K562 (cell line): ENCODE results near the gene ATP2A3. TPM values are rescaled to one million over a fixed set of nuclear protein-coding genes. Genes with fewer than 3 reads are reported as not detected.

ENCODE experiments used
- DIDO1 ChIP-seq: fragments of 450-650 bp; IDR thresholded peaks from 2 replicates; pipeline ENCODE4 v1.6.1; 2016; ENCODE audit warnings: low read depth, missing biosample characterization, missing genetic modification characterization
- DMBX1 ChIP-seq: fragments of 250-450 bp; sonication (Bioruptor Pico); IDR thresholded peaks from 2 replicates; pipeline ENCODE4 v1.8.0; 2022; ENCODE audit warnings: inconsistent platforms, mild to moderate bottlenecking, moderate library complexity, borderline replicate concordance
- L3MBTL2 ChIP-seq: fragments of 450-650 bp; IDR thresholded peaks from 2 replicates; pipeline ENCODE4 v1.6.1; 2016; ENCODE audit warnings: mild to moderate bottlenecking, moderate library complexity
- MEF2D ChIP-seq: conservative IDR thresholded peaks from 2 replicates; pipeline ENCODE4 v1.6.1; 2016; ENCODE audit warnings: low read depth, missing genetic modification characterization, missing compliant biosample characterization
- NBN ChIP-seq: fragments of 450-650 bp; IDR thresholded peaks from 2 replicates; pipeline ENCODE4 v1.6.1; 2016; ENCODE audit warnings: low read depth, mild to moderate bottlenecking
- PHF8 ChIP-seq: fragments of 200-600 bp; sonication (generic); IDR thresholded peaks from 2 replicates; pipeline ENCODE4 v1.6.1; 2012; ENCODE audit warnings: mixed run types, mild to moderate bottlenecking, inconsistent platforms, low read length, moderate library complexity, borderline replicate concordance
- POLR2A ChIP-seq: fragments of 450-650 bp; conservative IDR thresholded peaks from 2 replicates; pipeline ENCODE4 v1.6.1; 2016
- POLR2B ChIP-seq: fragments of 450-650 bp; IDR thresholded peaks from 2 replicates; pipeline ENCODE4 v1.6.1; 2018; ENCODE audit warnings: low read depth; ENCODE audit not compliant: partially characterized antibody
- RAD21 ChIP-seq, 2 experiments: fragments of 250-450 bp in 1 of 2; fragments of 450-650 bp in 1 of 2; sonication (Bioruptor Pico) in 1 of 2; formaldehyde crosslinking in 1 of 2; IDR thresholded peaks in 1 of 2; conservative IDR thresholded peaks in 1 of 2; 2 replicates each; pipeline versions ENCODE4 v1.4.0 to v1.8.0; 2020 to 2022; ENCODE audit warnings: mild to moderate bottlenecking in 2 of 2, moderate library complexity in 1 of 2
- SMAD4 ChIP-seq: fragments of 250-450 bp; sonication (Bioruptor Pico); conservative IDR thresholded peaks from 2 replicates; pipeline ENCODE4 v1.8.0; 2021; ENCODE audit warnings: inconsistent platforms, mild to moderate bottlenecking, moderate library complexity
- SNIP1 ChIP-seq: fragments of 450-650 bp; IDR thresholded peaks from 2 replicates; pipeline ENCODE4 v1.7.1; 2017; ENCODE audit warnings: low read depth, mild to moderate bottlenecking
- TARDBP ChIP-seq: fragments of 450-650 bp; IDR thresholded peaks from 2 replicates; pipeline ENCODE4 v1.6.1; 2016
- TRIM24 ChIP-seq, 2 experiments: fragments of 450-650 bp; IDR thresholded peaks; 2 replicates each; pipeline ENCODE4 v1.6.1; 2016
- ZBTB40 ChIP-seq, 2 experiments: fragments of 450-650 bp in 1 of 2; sonication (generic) in 1 of 2; formaldehyde crosslinking in 1 of 2; IDR thresholded peaks; 2 replicates each; pipeline versions ENCODE4 v1.7.1 to v1.9.0; 2016 to 2022; ENCODE audit warnings: inconsistent platforms in 1 of 2, mild to moderate bottlenecking in 1 of 2, missing genetic modification reagents in 1 of 2
- ZNF589 ChIP-seq: fragments of 200-800 bp; sonication (Bioruptor generic); IDR thresholded peaks from 2 replicates; pipeline ENCODE4 v1.6.1; 2016; ENCODE audit warnings: low read depth, missing genetic modification characterization, missing compliant biosample characterization
- polyA plus RNA-seq, 8 experiments: library from polyadenylated mRNA; depleted of rRNA in 4 of 8; stranded (reverse) in 5 of 8; unstranded in 3 of 8; fragments of >200 nt; fragmentation: Nextera tagmentation in 2 of 8; fragmentation: Illumina TruSeq in 1 of 8; extraction: Ambion mirVana in 2 of 8; extraction: Trizol in 1 of 8; gene quantifications; 2 replicates each; pipeline versions ENCODE4 v1.2.1 to v1.2.3, GENCODE V29; 2011 to 2014; ENCODE audit warnings: inconsistent platforms in 1 of 8, missing spikeins in 1 of 8
- total RNA-seq, 7 experiments: library from RNA; depleted of rRNA in 6 of 7; stranded (reverse); fragments of >200 nt in 6 of 7; fragmentation: Illumina TruSeq in 2 of 7; extraction: Trizol in 2 of 7; gene quantifications; 2 replicates each; pipeline versions ENCODE4 v1.2.1 to v1.2.3, GENCODE V29; 2011 to 2021; ENCODE audit warnings: low replicate concordance in 1 of 7
- TF ChIP-seq, protein P1 (sequence below): fragments of 250-450 bp; sonication (Bioruptor Pico); IDR thresholded peaks from 2 replicates; pipeline ENCODE4 v1.5.0; 2020; ENCODE audit warnings: mild to moderate bottlenecking

Gene ATP2A3
- total and polyA plus RNA-seq, 9 of the 15 experiments (the other 6 are each of a cell fraction or from before 2014, with no cell fraction given), result 0.65 to 103 (median 31.3) TPM

GRCh38 chr17:3968886-3969524 lies 4.8 kb upstream of the ATP2A3 start (continued):
- TF ChIP-seq ZBTB40 (IDR thresholded peaks at IDR 0.05), result 0 out of 2 replicates have a peak, but pooled peaks have one; percentile 26
- TF ChIP-seq ZBTB40 (CRISPR knock-in tag; IDR thresholded peaks at IDR 0.05), result no peak
- 0 out of 2 replicates have a peak, but pooled peaks have one; percentile 5 for TF ChIP-seq PHF8
- TF ChIP-seq SMAD4 (CRISPR knock-in tag), result peak; percentile 60
- peak; percentile 77 for TF ChIP-seq ZNF589 (CRISPR knock-in tag)
- 0 out of 2 replicates have a peak, but pooled peaks have one; percentile 30 for TF ChIP-seq TARDBP
- TF ChIP-seq NBN, result peak; percentile 78; the same call in 1 of the 2 replicates
- peak; percentile 85 to 91 for TF ChIP-seq TRIM24 (IDR thresholded peaks at IDR 0.05)
- TF ChIP-seq POLR2A, result peak; percentile 46; the same call in 1 of the 2 replicates
- TF ChIP-seq SNIP1, result no peak
- TF ChIP-seq MEF2D, result 0 out of 2 replicates have a peak, but pooled peaks have one; percentile 43
- 0 out of 2 replicates have a peak, but pooled peaks have one; percentile 46 for TF ChIP-seq L3MBTL2
- TF ChIP-seq POLR2B, result peak; percentile 43
- TF ChIP-seq DIDO1 (tag), result no peak
- TF ChIP-seq RAD21 (CRISPR knock-in tag; conservative IDR thresholded peaks at IDR 0.05 in 1 of 2, IDR thresholded peaks at IDR 0.05 in 1 of 2), result 0 out of 4 replicates have a peak, but pooled peaks of 1 of the 2 experiments have one; percentile 6
- TF ChIP-seq, protein P1, sequence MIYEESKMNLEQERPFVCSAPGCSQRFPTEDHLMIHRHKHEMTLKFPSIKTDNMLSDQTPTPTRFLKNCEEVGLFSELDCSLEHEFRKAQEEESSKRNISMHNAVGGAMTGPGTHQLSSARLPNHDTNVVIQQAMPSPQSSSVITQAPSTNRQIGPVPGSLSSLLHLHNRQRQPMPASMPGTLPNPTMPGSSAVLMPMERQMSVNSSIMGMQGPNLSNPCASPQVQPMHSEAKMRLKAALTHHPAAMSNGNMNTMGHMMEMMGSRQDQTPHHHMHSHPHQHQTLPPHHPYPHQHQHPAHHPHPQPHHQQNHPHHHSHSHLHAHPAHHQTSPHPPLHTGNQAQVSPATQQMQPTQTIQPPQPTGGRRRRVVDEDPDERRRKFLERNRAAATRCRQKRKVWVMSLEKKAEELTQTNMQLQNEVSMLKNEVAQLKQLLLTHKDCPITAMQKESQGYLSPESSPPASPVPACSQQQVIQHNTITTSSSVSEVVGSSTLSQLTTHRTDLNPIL (CRISPR knock-in tag), result no peak
- TF ChIP-seq DMBX1 (CRISPR knock-in tag), result peak; percentile 27; the same call in 1 of the 2 replicates
